Measurements from ENCODE around the gene PRKAR1B.

Gene PRKAR1B

GRCh38 chr7:571096-571717 is 155.9 kb downstream of the PRKAR1B start:
- H3K4me1 ChIP-seq (ENCODE audit: insufficient read depth, low read length, severe bottlenecking) = no peaks in the 10 kb centered on the region
- H3K9me3 ChIP-seq (ENCODE audit: low read length) = no peaks in the 10 kb centered on the region
- no peak overlapping the region for H3K4me2 ChIP-seq (ENCODE audit: low read length)
- no peaks in the 10 kb centered on the region; the same call in 1 of the 2 replicates for H3K36me3 ChIP-seq (ENCODE audit: insufficient read depth, low read length)
- H4K20me1 ChIP-seq (ENCODE audit: insufficient read depth, low read length) = no peaks in the 10 kb centered on the region
- H3K9me2 ChIP-seq (ENCODE audit: low read depth, low read length) = no peaks in the 10 kb centered on the region
- H3F3A ChIP-seq (ENCODE audit: insufficient read depth, low read length) = no peaks in the 10 kb centered on the region
- H3K9ac ChIP-seq (ENCODE audit: low read length) = no peak overlapping the region
- no peaks in the 10 kb centered on the region for H3K79me2 ChIP-seq (ENCODE audit: insufficient read depth, low read length)
- no peak overlapping the region for H3K4me3 ChIP-seq (ENCODE audit: low read depth, low read length, poor library complexity, severe bottlenecking)
- H3K27me3 ChIP-seq (ENCODE audit: insufficient read depth, low read length) = no peaks in the 10 kb centered on the region
- no peak overlapping the region for H3K27ac ChIP-seq (ENCODE audit: low read depth, low read length, poor library complexity, severe bottlenecking)
- TF ChIP-seq EZH2 (IDR thresholded peaks at IDR 0.05; ENCODE audit: borderline replicate concordance, low read length) (no peak), CTCF (IDR thresholded peaks at IDR 0.05; ENCODE audit: low read length) (no peak)
- H2AFZ ChIP-seq (ENCODE audit: low read length) = no peak overlapping the region

GRCh38 chr7:570801-571070 is 156.3 kb downstream of the PRKAR1B start:
- Histone ChIP-seq H3K9ac (ENCODE audit: low read length) (no peak overlapping the region), H3K36me3 (ENCODE audit: insufficient read depth, low read length) (no peaks in the 10 kb centered on the region; the same call in 1 of the 2 replicates), H3K4me3 (ENCODE audit: low read depth, low read length, poor library complexity, severe bottlenecking) (no peak overlapping the region), H4K20me1 (ENCODE audit: insufficient read depth, low read length) (no peaks in the 10 kb centered on the region), H3K79me2 (ENCODE audit: insufficient read depth, low read length) (no peaks in the 10 kb centered on the region), H3K4me2 (ENCODE audit: low read length) (no peak overlapping the region), H3K4me1 (ENCODE audit: insufficient read depth, low read length, severe bottlenecking) (no peaks in the 10 kb centered on the region), H3K27ac (ENCODE audit: low read depth, low read length, poor library complexity, severe bottlenecking) (no peak overlapping the region), H3K9me3 (ENCODE audit: low read length) (no peaks in the 10 kb centered on the region), H3K9me2 (ENCODE audit: low read depth, low read length) (no peaks in the 10 kb centered on the region), H3F3A (ENCODE audit: insufficient read depth, low read length) (no peaks in the 10 kb centered on the region), H2AFZ (ENCODE audit: low read length) (no peak overlapping the region), H3K27me3 (ENCODE audit: insufficient read depth, low read length) (no peaks in the 10 kb centered on the region)
- TF ChIP-seq CTCF (IDR thresholded peaks at IDR 0.05; ENCODE audit: low read length) (no peak), EZH2 (IDR thresholded peaks at IDR 0.05; ENCODE audit: borderline replicate concordance, low read length) (no peak)

GRCh38 chr7:569996-570800 is 156.9 kb downstream of the PRKAR1B start:
- no peak overlapping the region for H3K4me3 ChIP-seq (ENCODE audit: low read depth, low read length, poor library complexity, severe bottlenecking)
- no peak overlapping the region for H3K9ac ChIP-seq (ENCODE audit: low read length)
- H3K9me2 ChIP-seq (ENCODE audit: low read depth, low read length) = no peaks in the 10 kb centered on the region
- no peak overlapping the region for H2AFZ ChIP-seq (ENCODE audit: low read length)
- H4K20me1 ChIP-seq (ENCODE audit: insufficient read depth, low read length) = no peaks in the 10 kb centered on the region
- TF ChIP-seq CTCF (IDR thresholded peaks at IDR 0.05; ENCODE audit: low read length) (no peak), EZH2 (IDR thresholded peaks at IDR 0.05; ENCODE audit: borderline replicate concordance, low read length) (no peak)
- H3K79me2 ChIP-seq (ENCODE audit: insufficient read depth, low read length) = no peaks in the 10 kb centered on the region
- H3K4me2 ChIP-seq (ENCODE audit: low read length) = no peak overlapping the region
- no peaks in the 10 kb centered on the region for H3K27me3 ChIP-seq (ENCODE audit: insufficient read depth, low read length)
- H3K9me3 ChIP-seq (ENCODE audit: low read length) = no peaks in the 10 kb centered on the region
- H3K4me1 ChIP-seq (ENCODE audit: insufficient read depth, low read length, severe bottlenecking) = no peaks in the 10 kb centered on the region
- no peak overlapping the region for H3K27ac ChIP-seq (ENCODE audit: low read depth, low read length, poor library complexity, severe bottlenecking)
- H3K36me3 ChIP-seq (ENCODE audit: insufficient read depth, low read length) = no peaks in the 10 kb centered on the region; the same call in 1 of the 2 replicates
- H3F3A ChIP-seq (ENCODE audit: insufficient read depth, low read length) = no peaks in the 10 kb centered on the region

Data from OCI-LY1 (cell line).